Panc1 (cell line): ENCODE data around the gene ACAD8. TPM values are rescaled to one million over a fixed set of nuclear protein-coding genes. Genes with fewer than 3 reads are reported as not detected.

Experiments used
- ATAC-seq: fragments of 200-7000 bp; cut with Tn5 transposase; 2 replicates; pipeline ENCODE4 v1.9.1; 2020; ENCODE audit warnings: mild to moderate bottlenecking, moderate library complexity
- BruUV-seq: library from RNA; stranded (reverse); fragments of 400-500 nt; replicated peaks from 2 replicates; lab custom pipeline; 2021; lab: Mats Ljungman, UMichigan
- CTCF ChIA-PET: fragments of 300-600 bp; sonication (Branson Sonifier 250); formaldehyde crosslinking; loops from one replicate; lab custom pipeline; 2022; ENCODE audit warnings: antibody characterized with exemption; lab: Charles Lee
- POLR2A ChIA-PET: fragments of 300-600 bp; sonication (Branson Sonifier 250); formaldehyde crosslinking; loops from one replicate; lab custom pipeline; 2022; ENCODE audit warnings: antibody characterized with exemption; lab: Charles Lee
- DNase-seq: peaks from one replicate; pipeline ENCODE4 v3.0.0-alpha.2; 2010; ENCODE audit warnings: low read depth, low spot score
- H3K27ac ChIP-seq: 2 replicates; pipeline ENCODE4 v1.5.1; 2011; ENCODE audit warnings: mild to moderate bottlenecking, low read length, inconsistent platforms
- H3K27me3 ChIP-seq: fragments of 200-500 bp; sonication (Bioruptor generic); 2 replicates; pipeline ENCODE4 v1.6.0; 2014; ENCODE audit warnings: low read length, inconsistent platforms; ENCODE audit not compliant: control insufficient read depth, insufficient read depth
- H3K36me3 ChIP-seq: fragments of 200-500 bp; sonication (Bioruptor generic); 2 replicates; pipeline ENCODE4 v1.5.1; 2014; ENCODE audit warnings: inconsistent platforms, mild to moderate bottlenecking, low read length, moderate library complexity; ENCODE audit not compliant: control insufficient read depth, insufficient read depth
- H3K4me1 ChIP-seq: 2 replicates; pipeline ENCODE4 v1.5.1; 2011; ENCODE audit warnings: inconsistent platforms, mild to moderate bottlenecking, low read length, moderate library complexity; ENCODE audit not compliant: control insufficient read depth, insufficient read depth
- H3K4me3 ChIP-seq, 2 experiments: 2 replicates each; pipeline ENCODE4 v1.5.1; 2011 to 2012; ENCODE audit warnings: low read depth in 2 of 2, low read length in 2 of 2, mild to moderate bottlenecking in 2 of 2, inconsistent platforms in 1 of 2, moderate library complexity in 1 of 2
- H3K9me3 ChIP-seq: fragments of 200-500 bp; sonication (Bioruptor generic); 2 replicates; pipeline ENCODE4 v1.5.1; 2014; ENCODE audit warnings: low read depth, mild to moderate bottlenecking, inconsistent platforms, low read length, moderate library complexity; ENCODE audit not compliant: control insufficient read depth, insufficient read depth
- POLR2AphosphoS5 ChIP-seq: IDR thresholded peaks from 2 replicates; pipeline ENCODE4 v1.6.1; 2012; ENCODE audit warnings: mild to moderate bottlenecking, low read depth, low read length, moderate library complexity
- REST ChIP-seq, 2 experiments: IDR thresholded peaks; 2 replicates each; pipeline ENCODE4 v1.6.1; 2011 to 2012; ENCODE audit warnings: low read depth in 2 of 2, control low read depth in 1 of 2, low read length in 1 of 2, mild to moderate bottlenecking in 1 of 2, moderate library complexity in 1 of 2; ENCODE audit not compliant: insufficient read depth in 1 of 2
- SIN3A ChIP-seq: IDR thresholded peaks from 2 replicates; pipeline ENCODE4 v1.6.1; 2012; ENCODE audit warnings: low read depth, mild to moderate bottlenecking, low read length, moderate library complexity, borderline replicate concordance; ENCODE audit not compliant: insufficient read depth
- TCF7L2 ChIP-seq: IDR thresholded peaks from 2 replicates; pipeline ENCODE4 v1.6.1; 2011; ENCODE audit warnings: mild to moderate bottlenecking, low read depth, low read length, inconsistent platforms
- in situ Hi-C: cut with HindIII; loops from 2 replicates; pipeline ENCODE4 v1.10.0; 2016; ENCODE audit warnings: low sequenced_read_pairs, low pct_unique_long_range_greater_than_20kb
- intact Hi-C: fragments of 100-400 bp; cut with micrococcal nuclease; formaldehyde crosslinking; loops from one replicate; pipeline ENCODE4 v1.10.0; 2022; ENCODE audit not compliant: unreplicated experiment
- total RNA-seq: library from RNA; stranded (reverse); gene quantifications from one replicate; pipeline ENCODE4 v1.2.1, GENCODE V29; 2021; ENCODE audit not compliant: unreplicated experiment
- TF ChIP-seq, protein P1 (sequence below): fragments of 450-650 bp; IDR thresholded peaks from 2 replicates; pipeline ENCODE4 v1.5.1; 2017; ENCODE audit warnings: mild to moderate bottlenecking

ACAD8 gene
- total RNA-seq, 1 experiment from 2014 or later, result 28.4 TPM

DNA sequence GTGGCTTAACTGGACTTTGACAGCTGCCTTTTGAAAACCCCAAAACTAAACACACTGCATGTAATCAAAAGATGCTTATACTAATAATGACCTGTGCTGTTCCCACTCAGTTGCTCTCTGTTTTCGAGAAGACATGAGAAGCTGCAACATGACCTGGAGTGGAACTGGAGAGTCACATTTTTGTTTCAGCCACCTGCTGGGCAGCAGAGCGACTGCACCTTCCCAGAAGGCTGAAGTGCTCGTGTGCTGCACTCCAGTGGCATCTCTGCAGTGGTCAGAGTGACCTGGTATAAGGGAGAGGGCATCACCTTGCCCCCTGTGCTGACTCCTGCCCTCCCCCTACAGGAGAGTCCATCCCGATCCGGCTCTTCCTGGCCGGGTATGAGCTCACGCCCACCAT, 8.8 kb upstream of the ACAD8 start:
- H3K36me3 ChIP-seq, result no peaks in the 10 kb centered on the region; the same call in 1 of the 2 replicates

GRCh38 chr11:134245434-134245833, 7.9 kb upstream of the ACAD8 start:
- no peaks in the 10 kb centered on the region for H3K4me1 ChIP-seq
- ATAC-seq, result no peak
- in situ Hi-C loops (no loop called here), intact Hi-C loops (no loop called here)
- no peaks in the 10 kb centered on the region for H3K9me3 ChIP-seq
- no peaks in the 10 kb centered on the region for H3K27me3 ChIP-seq
- TF ChIP-seq POLR2AphosphoS5 (no peak), SIN3A (no peak), REST (IDR thresholded peaks at IDR 0.05; ENCODE audit: insufficient read depth in 1 of 2, low read depth in 2 of 2, low read length in 1 of 2) (no peak), TCF7L2 (no peak)
- TF ChIP-seq, protein P1, sequence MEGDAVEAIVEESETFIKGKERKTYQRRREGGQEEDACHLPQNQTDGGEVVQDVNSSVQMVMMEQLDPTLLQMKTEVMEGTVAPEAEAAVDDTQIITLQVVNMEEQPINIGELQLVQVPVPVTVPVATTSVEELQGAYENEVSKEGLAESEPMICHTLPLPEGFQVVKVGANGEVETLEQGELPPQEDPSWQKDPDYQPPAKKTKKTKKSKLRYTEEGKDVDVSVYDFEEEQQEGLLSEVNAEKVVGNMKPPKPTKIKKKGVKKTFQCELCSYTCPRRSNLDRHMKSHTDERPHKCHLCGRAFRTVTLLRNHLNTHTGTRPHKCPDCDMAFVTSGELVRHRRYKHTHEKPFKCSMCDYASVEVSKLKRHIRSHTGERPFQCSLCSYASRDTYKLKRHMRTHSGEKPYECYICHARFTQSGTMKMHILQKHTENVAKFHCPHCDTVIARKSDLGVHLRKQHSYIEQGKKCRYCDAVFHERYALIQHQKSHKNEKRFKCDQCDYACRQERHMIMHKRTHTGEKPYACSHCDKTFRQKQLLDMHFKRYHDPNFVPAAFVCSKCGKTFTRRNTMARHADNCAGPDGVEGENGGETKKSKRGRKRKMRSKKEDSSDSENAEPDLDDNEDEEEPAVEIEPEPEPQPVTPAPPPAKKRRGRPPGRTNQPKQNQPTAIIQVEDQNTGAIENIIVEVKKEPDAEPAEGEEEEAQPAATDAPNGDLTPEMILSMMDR, result no peak
- no peak for DNase-seq
- BruUV-seq, result no TSS peak
- H3K36me3 ChIP-seq, result no peaks in the 10 kb centered on the region; the same call in 1 of the 2 replicates
- CTCF ChIA-PET, result no interaction called here
- H3K4me3 ChIP-seq, result no peak overlapping the region
- POLR2A ChIA-PET, result no interaction called here
- H3K27ac ChIP-seq, result no peak overlapping the region

More for the DNA sequence above, 8.8 kb upstream of the ACAD8 start:
- Histone ChIP-seq H3K27me3 (no peaks in the 10 kb centered on the region), H3K4me1 (no peaks in the 10 kb centered on the region), H3K9me3 (no peaks in the 10 kb centered on the region), H3K4me3 (no peak overlapping the region), H3K27ac (no peak overlapping the region)
- in situ Hi-C loops, result no loop called here
- ChIA-PET POLR2A (interaction anchor here (1.4 kb wide), 1 partner anchor 11 kb away, joined by 3 read pairs; no protein-coding TSS in a partner anchor), CTCF (interaction anchor here (0.5 to 0.6 kb wide), 2 partner anchors 46 to 737 kb away, joined by 3 to 5 read pairs; no protein-coding TSS in a partner anchor)
- ATAC-seq, result peak; percentile 84
- DNase-seq, result no peak
- no TSS peak for BruUV-seq
- TF ChIP-seq POLR2AphosphoS5 (no peak), TCF7L2 (no peak), SIN3A (no peak), REST (IDR thresholded peaks at IDR 0.05; ENCODE audit: insufficient read depth in 1 of 2, low read depth in 2 of 2, low read length in 1 of 2) (no peak)
- TF ChIP-seq, protein P1, result peak; percentile 68
- intact Hi-C loops, result no loop called here
